KOPT-K1 (cell line): ENCODE results near the gene UQCRC1.

Source experiments
- H3K27ac ChIP-seq: fragments of 200-600 bp; sonication (generic); 2 replicates; pipeline ENCODE4 v1.5.1; 2016; ENCODE audit warnings: antibody characterized with exemption, mild to moderate bottlenecking, low read depth, low read length; ENCODE audit not compliant: poor library complexity, severe bottlenecking
- H3K36me3 ChIP-seq: fragments of 200-600 bp; sonication (generic); 2 replicates; pipeline ENCODE4 v1.5.1; 2017; ENCODE audit warnings: antibody characterized with exemption, mild to moderate bottlenecking, low read length, moderate library complexity; ENCODE audit not compliant: insufficient read depth
- H3K9me3 ChIP-seq: fragments of 200-600 bp; sonication (generic); 2 replicates; pipeline ENCODE4 v1.5.1; 2017; ENCODE audit warnings: antibody characterized with exemption, low read length, mild to moderate bottlenecking; ENCODE audit not compliant: insufficient read depth, poor library complexity, severe bottlenecking

UQCRC1 gene

DNA sequence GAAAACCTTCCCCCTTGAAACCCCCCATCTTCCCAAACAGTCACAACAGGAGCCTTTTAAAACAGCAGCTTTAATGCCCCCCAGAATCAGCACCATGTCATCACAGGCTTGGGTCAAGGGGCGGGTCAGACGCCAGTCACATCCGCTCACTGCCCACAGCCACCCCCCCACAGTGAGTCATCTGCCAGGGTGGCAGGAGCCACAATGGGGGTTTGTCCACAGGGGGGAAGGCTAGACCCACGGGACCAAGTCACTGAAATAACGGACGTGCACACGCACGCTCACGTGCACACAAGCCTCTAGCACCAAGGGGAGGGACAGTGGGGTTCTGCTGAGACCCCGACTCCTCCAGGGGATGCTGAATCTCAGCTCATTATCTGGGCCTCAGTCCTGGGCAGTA is 45.4 kb downstream of the UQCRC1 start:
- Histone ChIP-seq H3K27ac (no peak overlapping the region), H3K36me3 (no peaks in the 10 kb centered on the region)

DNA sequence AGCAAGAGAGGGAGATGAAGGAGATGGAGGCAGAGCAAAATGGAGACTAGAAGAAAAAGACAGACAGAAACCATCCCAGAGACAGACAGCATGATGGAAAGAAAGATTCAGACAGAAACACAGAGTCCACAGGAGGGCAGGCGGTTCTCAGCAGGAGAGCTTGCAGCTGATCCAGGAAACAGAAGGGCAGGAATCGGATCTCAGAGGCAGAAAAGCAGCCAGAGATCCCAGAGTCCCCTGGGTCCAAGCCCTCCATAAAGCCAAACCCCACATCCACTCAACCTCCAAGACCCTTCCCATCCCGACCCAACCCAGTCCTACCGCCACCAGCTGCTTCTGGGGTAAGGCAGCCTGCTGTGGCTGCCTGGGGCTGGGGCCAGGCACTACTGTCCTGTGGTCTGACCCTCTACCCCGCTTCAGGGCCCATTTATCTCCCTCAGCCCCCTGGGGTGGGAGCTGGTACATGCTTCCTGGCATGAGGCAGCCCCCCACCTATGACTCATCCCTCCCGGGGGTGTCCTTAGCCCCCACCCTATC is 46.0 kb downstream of the UQCRC1 start, which contains the start of gene UCN2:
UCN2 (minus strand) TSS at position 400 of the 537 bp plus-strand sequence. CDS start 657 bp downstream, outside the sequence.
- Histone ChIP-seq H3K27ac (no peak within 1 kb of the TSS), H3K36me3 (no peaks in the 10 kb centered on the region), H3K9me3 (no peaks in the 10 kb centered on the region)

More for the DNA sequence above, 45.4 kb downstream of the UQCRC1 start:
- no peaks in the 10 kb centered on the region for H3K9me3 ChIP-seq

DNA sequence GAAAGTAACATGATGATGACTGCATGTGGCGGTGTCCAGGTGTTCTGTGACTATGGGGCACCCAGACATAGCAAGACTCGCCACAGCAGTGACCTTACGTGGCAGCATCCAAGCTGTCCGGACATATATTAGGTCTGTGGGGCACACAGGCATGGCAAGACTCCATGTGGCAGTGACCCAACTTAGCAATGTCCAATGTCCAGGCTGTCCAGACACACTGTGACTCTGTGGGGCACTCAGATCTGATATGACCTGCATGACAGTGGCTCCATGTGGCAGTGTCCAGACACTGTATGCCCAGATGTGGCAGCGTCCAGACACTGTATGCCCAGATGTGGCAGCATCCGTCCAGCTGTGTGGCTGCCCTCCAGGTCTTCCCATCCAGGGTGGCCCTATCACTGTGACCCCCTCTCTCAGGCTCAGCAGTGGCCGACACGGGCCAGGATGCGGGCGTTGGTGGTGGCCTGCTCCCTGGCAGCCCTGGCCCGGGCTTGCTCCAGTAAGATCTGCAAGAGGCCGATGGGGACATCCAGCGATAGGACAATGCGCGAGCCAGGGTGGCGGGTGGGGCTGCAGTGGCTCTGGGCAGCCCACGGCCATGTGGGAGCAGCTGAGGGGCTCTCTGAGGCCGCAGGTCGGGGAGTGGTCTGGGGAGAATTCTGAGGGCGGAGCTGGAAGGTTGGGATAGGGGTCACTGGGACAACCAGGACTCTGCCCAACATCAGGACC is 46.9 kb downstream of the UQCRC1 start:
- Histone ChIP-seq H3K27ac (no peak overlapping the region), H3K36me3 (no peaks in the 10 kb centered on the region), H3K9me3 (no peaks in the 10 kb centered on the region)

DNA sequence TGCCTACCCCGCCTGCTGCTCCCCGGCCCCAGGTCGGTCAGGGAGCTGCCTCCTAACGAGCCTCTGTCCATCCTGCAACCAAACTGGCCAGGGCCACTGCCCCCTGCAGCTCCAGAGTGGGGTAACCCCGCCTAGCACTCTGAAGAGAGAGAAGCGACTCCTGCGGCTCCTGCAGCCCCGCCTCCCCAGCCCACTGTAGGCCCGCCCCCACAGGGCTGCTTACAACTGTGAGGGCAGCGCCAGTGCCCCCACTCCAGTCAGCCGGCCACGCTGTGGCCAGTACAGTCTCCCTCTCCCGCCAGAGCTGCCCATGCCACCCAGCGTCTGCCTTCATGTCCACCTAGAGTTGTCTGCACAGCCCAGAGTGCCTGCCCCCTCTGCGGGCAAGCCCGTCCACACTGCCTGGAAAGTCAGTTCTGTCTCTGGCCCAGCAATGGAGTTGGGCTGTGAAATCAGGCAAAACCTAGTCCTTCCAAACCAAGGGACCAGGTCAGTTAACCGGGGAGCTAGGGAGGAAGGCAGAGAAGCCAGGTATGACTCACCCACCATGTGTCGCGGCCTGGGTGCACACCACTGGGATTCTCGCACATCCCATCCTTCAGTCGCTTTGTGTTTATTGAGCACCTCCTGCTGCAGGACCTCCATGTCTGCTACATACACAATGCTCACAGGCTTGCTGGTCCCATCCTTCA is 48.3 kb downstream of the UQCRC1 start:
- no peaks in the 10 kb centered on the region for H3K9me3 ChIP-seq
- no peak overlapping the region for H3K27ac ChIP-seq
- no peaks in the 10 kb centered on the region for H3K36me3 ChIP-seq

DNA sequence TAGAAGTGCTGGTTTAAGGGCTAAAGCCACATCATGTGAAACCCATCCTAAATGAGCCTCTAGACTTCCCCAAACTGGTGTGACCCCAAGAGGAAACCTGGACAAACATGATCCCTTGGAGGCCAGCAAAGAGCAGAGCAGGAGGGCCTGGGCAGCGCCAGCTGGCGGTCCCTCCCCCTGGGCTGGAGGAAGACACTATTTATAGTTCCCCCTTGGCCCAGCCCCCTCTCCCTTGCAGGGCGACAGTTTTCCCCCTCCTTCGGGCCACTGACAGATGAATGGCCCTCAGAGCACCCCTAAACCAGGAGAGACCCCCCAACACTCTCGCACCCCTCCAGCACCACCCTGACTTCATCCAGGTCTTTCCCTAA is 48.8 kb downstream of the UQCRC1 start:
- Histone ChIP-seq H3K36me3 (no peaks in the 10 kb centered on the region), H3K27ac (no peak overlapping the region), H3K9me3 (no peaks in the 10 kb centered on the region)

DNA sequence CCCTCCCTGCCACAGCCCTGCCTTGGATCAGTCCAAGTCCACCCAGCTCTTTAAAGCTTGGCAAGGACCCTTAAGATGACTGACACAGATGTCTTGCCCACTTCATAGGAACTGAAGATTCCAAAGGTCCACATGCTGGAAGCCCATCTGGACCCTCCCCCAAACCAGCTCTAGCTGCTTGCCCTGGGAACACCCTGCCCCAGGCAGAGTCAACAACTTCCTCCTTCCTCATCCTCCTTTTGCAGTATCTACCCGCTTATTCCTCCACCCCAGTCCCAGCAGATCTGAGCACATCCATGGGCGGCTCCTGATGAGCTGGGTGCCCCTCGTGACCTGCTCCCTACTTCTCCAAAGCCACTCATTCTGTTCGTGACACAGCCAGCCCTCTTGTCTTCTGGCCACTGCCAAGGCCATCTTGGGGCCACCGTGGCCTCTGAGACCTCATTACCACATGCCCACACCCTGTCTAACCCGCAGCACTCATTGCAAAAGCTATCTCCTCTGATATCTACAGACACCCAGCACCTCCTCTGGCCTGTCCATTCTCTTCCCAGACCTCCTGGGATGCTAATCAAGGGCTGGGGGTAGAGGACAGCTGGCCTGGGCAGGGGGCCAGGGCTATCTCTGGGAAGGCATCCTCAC is 50.8 kb downstream of the UQCRC1 start:
- H3K27ac ChIP-seq = no peak overlapping the region
- no peaks in the 10 kb centered on the region for H3K9me3 ChIP-seq
- no peaks in the 10 kb centered on the region for H3K36me3 ChIP-seq

DNA sequence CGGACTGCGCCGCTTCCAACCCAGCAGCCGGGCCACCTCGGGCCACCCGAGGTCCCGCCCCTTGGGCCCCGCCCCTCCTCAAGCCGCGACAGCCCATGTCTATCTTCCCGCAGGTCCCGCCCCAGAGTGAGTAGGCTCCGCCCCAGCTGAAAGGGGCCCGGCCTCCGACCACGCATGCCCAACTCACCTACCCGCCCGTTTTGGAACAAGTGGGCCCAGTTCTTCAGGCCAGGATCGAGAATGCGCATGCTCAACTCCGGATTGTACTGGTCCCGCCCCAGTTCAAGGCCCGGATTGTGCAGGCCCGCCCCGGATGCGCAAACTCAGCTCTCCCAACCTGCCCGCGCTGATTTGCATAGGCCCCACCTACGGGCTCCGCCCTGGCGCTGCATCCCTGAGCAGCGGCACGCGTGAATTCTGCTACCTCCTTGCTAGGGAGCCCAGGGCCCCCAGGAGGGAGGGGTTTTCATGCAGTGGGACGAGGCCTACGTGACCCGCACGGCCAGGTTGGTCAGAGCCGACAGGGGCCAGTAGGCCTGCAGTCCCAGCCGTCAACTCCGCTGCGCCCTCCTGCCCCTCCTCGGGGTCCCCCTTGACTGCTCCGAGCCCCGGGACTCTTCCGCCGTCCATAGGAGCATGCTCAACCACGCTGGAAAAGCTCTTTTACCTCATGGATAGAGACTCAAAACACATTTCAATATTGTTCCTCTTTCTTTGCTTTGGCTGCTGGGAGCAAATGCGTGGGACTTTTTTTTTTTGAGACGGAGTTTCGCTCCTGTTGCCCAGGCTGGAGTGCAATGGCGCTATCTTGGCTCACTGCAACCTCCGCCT is 52.4 kb downstream of the UQCRC1 start, which contains the start of gene PFKFB4:
PFKFB4 (minus strand) TSS at position 8 of the 831 bp plus-strand sequence. CDS start 26 bp downstream, outside the sequence.
- H3K36me3 ChIP-seq = no peaks in the 10 kb centered on the region
- peak within 1 kb of the TSS; percentile 58 for H3K27ac ChIP-seq
- no peaks in the 10 kb centered on the region for H3K9me3 ChIP-seq

DNA sequence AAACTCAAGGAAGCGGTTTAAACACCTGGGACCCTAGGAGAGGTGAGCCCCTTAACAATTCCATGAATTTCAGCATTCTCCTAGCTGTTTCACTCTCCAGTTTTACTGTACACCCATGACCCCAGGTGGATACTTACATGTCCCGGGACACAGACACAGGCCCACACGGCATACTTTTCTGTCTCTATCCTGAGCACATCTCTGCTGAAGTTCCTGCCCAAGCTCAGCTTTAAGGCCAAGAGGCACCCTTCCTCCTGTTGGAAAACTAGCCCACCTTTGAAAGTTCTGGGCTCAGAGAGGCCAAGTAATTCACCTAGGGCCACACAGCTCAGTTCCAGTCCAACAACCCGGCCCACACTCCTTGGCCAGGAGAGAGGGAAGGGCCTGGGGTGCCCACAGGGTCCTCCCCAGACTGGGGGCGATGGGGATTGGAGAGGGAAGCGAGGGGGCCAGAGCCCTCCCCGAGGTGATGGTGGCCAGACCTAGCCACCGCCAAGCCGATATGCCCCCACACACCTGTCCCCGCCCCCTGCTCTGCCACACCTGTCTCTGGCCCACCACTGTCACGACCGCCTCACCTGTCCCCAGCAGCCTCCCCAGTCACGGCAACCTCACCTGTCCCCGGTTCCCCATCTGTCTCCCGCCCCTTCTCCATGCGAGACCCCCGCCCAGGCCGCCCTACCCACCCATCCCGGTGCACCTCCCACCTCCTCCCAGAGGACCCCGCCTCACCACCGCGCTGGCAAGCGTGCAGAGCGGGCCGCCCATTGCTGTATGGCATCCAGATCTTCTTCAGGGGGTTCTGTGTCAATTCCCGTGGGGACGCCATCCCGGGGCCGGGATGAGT is 53.3 kb downstream of the UQCRC1 start:
- Histone ChIP-seq H3K27ac (peak overlapping the region; percentile 58), H3K9me3 (no peaks in the 10 kb centered on the region), H3K36me3 (no peaks in the 10 kb centered on the region)

DNA sequence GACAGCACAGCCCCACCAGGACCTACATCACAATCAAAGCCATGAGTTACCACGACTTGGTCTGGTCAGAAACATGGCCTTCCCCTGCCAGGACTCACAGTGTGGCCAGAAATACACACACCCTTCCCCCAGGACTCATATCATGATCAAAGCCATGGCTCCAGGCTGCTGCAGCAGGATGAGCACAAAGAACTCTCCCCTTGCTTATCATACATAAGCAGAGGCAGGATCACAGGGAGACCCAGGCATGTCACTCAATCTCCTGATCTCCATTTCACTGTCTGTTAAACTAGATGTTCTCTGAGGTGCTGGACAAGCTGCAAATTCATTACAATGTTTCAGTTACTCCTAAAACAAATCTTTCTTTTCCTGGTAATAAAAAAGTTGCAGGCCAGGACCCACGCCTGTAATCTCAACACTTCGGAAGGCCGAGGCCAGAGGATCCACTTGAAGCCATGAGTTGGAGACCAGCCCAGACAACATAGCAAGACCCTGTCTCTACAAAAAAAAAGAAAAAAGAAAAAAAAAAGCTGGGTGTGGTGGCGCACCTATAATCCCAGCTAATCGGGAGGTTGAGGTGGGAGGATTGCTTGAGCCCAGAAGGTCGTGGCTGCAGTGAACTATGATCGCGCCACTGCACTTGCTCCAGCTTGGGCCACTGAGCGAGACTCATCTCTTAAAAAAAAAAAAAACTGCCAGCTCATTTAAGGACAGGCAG is 54.1 kb downstream of the UQCRC1 start:
- no peaks in the 10 kb centered on the region for H3K9me3 ChIP-seq
- no peaks in the 10 kb centered on the region for H3K36me3 ChIP-seq
- H3K27ac ChIP-seq = no peak overlapping the region

DNA sequence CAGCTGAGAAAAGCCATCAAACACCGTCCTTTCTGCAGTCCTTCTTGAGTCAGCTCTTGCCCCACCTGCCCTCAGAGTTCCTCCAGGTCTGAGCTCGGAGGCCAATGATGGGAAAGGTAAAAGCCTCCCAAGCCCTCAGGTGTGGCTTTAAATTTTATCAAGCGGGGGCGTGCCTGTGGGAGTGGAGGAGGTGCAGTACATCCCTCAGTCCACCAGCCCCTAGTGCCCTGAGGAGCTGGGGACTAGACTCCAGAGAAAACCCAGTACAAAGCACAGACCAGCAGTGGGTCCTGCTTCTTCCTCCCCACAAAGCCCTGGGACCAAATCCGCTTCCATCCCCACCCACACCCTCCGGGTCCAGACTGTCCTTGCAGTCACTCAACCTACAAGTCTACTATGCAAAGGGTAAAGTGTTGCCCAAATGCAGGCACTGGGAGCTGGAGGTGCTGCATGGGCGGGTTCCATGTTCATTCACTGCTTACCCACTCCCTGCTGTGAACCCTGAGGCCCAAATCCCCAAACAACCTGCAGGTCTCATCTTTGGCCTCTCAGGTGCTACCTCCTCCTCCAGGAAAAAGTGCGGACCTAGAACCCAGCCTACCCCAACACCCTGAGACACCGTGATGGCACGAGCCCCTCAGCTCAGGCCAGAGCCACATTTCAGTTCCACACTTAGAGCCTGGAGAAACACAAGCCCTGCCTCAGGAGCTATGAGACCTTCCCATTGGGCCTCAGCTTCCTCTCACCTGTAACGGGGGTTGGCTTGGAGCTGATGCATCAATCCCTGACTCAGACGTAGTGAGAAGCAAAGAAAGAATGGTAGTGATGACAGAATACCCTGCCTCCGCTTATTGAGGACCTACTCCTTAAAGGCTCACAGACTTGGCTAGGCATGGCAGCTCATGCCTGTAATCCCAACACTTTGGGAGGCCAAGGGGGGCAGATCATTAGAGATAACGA is 55.3 kb downstream of the UQCRC1 start:
- no peak overlapping the region for H3K27ac ChIP-seq
- H3K36me3 ChIP-seq = no peaks in the 10 kb centered on the region
- H3K9me3 ChIP-seq = no peaks in the 10 kb centered on the region

DNA sequence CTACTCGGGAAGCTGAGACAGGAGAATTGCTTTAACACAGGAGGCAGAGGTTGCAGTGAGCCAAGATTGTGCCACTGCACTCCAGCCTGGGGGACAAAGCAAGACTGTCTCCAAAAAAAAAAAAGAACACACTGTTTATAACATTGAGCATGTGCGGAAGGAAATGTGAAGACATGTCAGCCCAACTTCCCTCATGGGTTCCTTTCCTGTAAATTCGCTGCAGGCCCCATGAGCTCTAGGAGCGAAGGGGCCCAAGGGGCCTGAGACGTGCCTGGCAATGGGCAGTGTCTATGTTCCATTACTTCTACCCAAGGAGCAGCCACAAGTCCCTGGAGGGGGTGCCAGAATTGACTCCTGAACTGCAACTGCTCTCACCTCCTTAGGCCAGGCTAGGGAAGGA is 56.1 kb downstream of the UQCRC1 start:
- no peak overlapping the region for H3K27ac ChIP-seq

DNA sequence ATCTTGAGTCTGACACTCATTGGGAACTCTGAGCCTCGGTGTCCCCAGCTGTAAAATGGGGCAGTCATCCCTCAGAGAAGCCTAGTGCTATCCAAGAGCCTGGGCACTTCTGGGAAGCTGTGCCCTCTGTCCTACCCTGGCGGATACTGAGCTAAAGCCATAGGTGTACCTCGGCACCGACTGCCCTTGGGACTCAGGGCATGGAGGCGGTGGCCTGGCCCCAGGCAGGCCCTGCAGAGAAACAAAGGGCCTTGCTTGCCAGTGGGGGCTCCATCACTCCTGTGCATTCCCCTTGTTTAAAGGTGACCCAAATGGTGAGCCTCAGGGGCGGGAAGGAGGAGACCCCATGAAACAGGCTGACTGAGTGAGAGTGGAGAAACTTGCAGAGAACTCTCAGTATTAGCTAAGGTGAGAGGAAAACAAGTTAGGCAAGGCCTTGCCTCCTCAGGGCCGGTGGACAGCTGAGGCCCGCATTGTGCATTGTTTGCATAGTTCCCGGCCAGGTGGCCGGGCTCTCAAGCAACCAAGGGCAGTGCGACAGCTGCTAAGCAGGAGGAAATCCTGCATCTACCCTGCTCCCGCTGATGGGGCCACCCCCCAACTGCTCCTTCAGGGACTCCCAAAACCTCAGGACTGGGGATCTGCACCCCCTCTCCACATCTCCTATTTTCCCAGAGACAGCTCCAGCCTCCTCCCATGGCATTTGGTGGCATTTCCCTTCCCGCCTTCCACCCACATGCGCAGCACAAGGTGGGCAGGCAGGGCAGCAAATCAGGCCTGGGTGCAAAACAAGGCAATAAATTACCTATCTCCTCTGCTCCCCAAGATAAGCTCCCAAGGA is 57.1 kb downstream of the UQCRC1 start:
- Histone ChIP-seq H3K27ac (no peak overlapping the region), H3K36me3 (peaks cover 8% of the 10 kb centered on the region), H3K9me3 (no peaks in the 10 kb centered on the region)

More for the DNA sequence above, 56.1 kb downstream of the UQCRC1 start:
- Histone ChIP-seq H3K36me3 (no peaks in the 10 kb centered on the region), H3K9me3 (no peaks in the 10 kb centered on the region)
